Activated B cell treated with CpG ODN at 0.5 μM for 24 hours (primary cell): Measurements from ENCODE around the gene SLC10A7. TPM values are rescaled to one million over a fixed set of nuclear protein-coding genes. Genes with fewer than 3 reads are reported as not detected.

ENCODE experiments used
- ATAC-seq: fragments of 200-7000 bp; cut with Tn5 transposase; one replicate; pipeline ENCODE4 v1.10.0; 2021; ENCODE audit warnings: low read depth, mild to moderate bottlenecking, moderate library complexity
- CTCF ChIA-PET: fragments of 350-600 bp; sonication (Branson Sonifier 250); formaldehyde crosslinking; loops from one replicate; lab custom pipeline; 2021; ENCODE audit warnings: antibody characterized with exemption; lab: Charles Lee
- POLR2A ChIA-PET: fragments of 350-600 bp; sonication (Branson Sonifier 250); formaldehyde crosslinking; loops from one replicate; lab custom pipeline; 2021; ENCODE audit warnings: antibody characterized with exemption; lab: Charles Lee
- DNase-seq: peaks from one replicate; pipeline ENCODE4 v3.0.0; 2022
- H3K27ac Mint-ChIP-seq: one replicate; pipeline ENCODE4 v1.8.0; 2020; ENCODE audit warnings: mixed read lengths
- H3K27me3 Mint-ChIP-seq: one replicate; pipeline ENCODE4 v1.8.0; 2021; ENCODE audit warnings: mixed read lengths
- H3K36me3 Mint-ChIP-seq: one replicate; pipeline ENCODE4 v1.8.0; 2021; ENCODE audit warnings: low read depth, mixed read lengths
- H3K4me1 Mint-ChIP-seq: one replicate; pipeline ENCODE4 v1.8.0; 2021; ENCODE audit warnings: mixed read lengths
- H3K4me3 Mint-ChIP-seq: one replicate; pipeline ENCODE4 v1.8.0; 2020; ENCODE audit warnings: mild to moderate bottlenecking, mixed read lengths
- H3K9me3 Mint-ChIP-seq: one replicate; pipeline ENCODE4 v1.8.0; 2020; ENCODE audit warnings: mixed read lengths
- intact Hi-C: fragments of 100-400 bp; cut with micrococcal nuclease; formaldehyde crosslinking; loops from one replicate; pipeline ENCODE4 v1.15.1; 2024
- total RNA-seq: library from RNA; stranded (reverse); gene quantifications from 2 replicates; pipeline ENCODE4 v1.2.3, GENCODE V29; 2022
- TF ChIP-seq, protein P1 (sequence below): fragments of 200-600 bp; IDR thresholded peaks from one replicate; pipeline ENCODE4 v1.8.0; 2022; ENCODE audit warnings: antibody characterized with exemption, mild to moderate bottlenecking

The SLC10A7 gene
- total RNA-seq, 1 donor from 2014 or later, result 16.3 TPM

DNA sequence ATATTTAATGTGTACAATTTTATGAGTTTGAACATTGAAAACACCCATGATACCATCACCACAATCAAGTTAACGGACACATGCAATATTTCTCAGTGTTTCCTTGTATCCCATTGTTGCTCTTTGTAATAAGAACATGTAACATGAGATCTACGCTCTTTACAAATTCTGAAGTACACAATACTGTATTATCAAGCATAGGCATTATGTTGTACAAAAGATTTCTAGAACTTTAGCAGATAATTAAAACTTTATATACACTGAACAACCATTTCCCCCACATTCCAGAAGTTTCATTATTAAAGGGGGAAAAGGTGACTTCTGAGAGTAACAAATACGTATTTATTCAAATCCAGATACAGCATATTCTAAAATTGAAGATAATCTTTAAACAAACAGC is 114.5 kb downstream of the SLC10A7 start:
- Mint-ChIP-seq H3K4me3 (no peak overlapping the region), H3K27me3 (no peaks in the 10 kb centered on the region), H3K36me3 (no peaks in the 10 kb centered on the region), H3K4me1 (no peaks in the 10 kb centered on the region), H3K9me3 (no peaks in the 10 kb centered on the region), H3K27ac (no peak overlapping the region)
- intact Hi-C loops, result no loop called here
- TF ChIP-seq, protein P1, sequence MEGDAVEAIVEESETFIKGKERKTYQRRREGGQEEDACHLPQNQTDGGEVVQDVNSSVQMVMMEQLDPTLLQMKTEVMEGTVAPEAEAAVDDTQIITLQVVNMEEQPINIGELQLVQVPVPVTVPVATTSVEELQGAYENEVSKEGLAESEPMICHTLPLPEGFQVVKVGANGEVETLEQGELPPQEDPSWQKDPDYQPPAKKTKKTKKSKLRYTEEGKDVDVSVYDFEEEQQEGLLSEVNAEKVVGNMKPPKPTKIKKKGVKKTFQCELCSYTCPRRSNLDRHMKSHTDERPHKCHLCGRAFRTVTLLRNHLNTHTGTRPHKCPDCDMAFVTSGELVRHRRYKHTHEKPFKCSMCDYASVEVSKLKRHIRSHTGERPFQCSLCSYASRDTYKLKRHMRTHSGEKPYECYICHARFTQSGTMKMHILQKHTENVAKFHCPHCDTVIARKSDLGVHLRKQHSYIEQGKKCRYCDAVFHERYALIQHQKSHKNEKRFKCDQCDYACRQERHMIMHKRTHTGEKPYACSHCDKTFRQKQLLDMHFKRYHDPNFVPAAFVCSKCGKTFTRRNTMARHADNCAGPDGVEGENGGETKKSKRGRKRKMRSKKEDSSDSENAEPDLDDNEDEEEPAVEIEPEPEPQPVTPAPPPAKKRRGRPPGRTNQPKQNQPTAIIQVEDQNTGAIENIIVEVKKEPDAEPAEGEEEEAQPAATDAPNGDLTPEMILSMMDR, result no peak
- ATAC-seq (no peak), DNase-seq (no peak)
- CTCF ChIA-PET, result no interaction called here
- POLR2A ChIA-PET, result no interaction called here

DNA sequence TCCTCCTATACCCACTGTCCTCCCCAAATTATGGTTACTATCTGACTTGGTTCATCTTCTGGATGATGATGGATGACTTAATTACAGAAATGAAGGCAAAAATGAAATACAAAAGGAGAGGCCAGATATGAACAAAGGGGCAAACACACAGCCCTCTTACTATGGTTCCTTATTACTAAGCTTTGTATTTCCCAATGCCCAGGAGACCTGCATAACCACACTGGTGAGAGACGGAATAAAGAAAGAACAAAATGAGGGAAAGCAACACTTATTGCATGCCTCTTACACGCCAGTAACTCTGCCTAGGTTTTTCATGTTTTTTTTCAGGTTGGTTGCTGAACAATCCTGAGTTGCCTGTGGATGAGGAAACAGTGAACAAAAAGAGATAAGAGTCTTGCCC is 120.5 kb downstream of the SLC10A7 start:
- intact Hi-C loops, result no loop called here
- Mint-ChIP-seq H3K27ac (no peak overlapping the region), H3K4me3 (no peak overlapping the region), H3K4me1 (no peaks in the 10 kb centered on the region), H3K27me3 (no peaks in the 10 kb centered on the region), H3K36me3 (no peaks in the 10 kb centered on the region), H3K9me3 (no peaks in the 10 kb centered on the region)
- ChIA-PET POLR2A (no interaction called here), CTCF (no interaction called here)
- TF ChIP-seq, protein P1, result no peak
- DNase-seq (no peak), ATAC-seq (no peak)

DNA sequence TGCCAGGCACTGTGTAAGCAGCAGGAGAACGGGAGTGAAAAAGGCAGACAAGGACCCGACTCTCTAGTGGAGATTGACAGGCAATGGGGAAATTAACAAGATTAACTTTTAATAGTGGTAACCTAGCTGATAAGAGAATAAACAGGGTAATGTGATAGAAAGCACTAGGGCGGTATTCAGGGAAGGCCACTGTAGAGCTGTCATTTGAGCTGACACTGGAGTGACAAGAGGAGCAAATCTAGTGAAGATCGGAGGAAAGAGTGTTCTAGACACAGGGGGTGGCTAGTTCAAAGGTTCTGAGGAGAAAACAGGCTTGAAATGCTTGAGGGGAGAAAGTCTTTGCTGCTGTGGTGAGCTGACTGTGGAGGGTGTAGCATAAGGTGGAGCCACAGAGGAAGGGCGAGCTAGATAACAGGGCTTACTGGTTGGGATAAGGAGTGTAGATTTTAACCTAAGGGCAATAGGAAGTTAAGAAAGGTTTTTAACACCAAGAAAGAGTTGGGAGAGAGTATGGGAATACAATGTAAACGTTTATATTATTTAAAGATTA is 122.8 kb downstream of the SLC10A7 start:
- TF ChIP-seq, protein P1, result no peak
- POLR2A ChIA-PET, result no interaction called here

DNA sequence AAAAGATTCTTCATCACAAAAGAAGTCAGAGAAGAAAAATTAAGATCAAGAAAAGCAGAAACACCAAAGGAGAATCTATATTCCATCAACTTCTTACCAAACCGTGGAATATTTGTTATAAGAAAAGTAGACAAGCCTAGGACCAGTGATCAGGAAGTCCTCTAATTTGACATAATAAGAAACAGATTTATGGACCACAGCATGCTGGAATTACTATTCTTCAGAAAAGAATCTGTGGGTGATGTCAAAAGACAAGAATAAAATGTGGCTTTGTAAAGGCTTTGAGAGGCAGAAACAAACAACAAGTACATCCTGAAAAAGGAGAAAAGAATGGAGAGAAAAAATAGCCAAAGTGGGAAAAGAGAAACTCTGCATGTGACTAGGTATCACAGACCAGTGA is 123.3 kb downstream of the SLC10A7 start:
- H3K36me3 Mint-ChIP-seq, result no peaks in the 10 kb centered on the region
- no peak overlapping the region for H3K4me3 Mint-ChIP-seq
- no peak for ATAC-seq
- ChIA-PET CTCF (no interaction called here), POLR2A (no interaction called here)
- no peaks in the 10 kb centered on the region for H3K9me3 Mint-ChIP-seq
- H3K27ac Mint-ChIP-seq, result no peak overlapping the region
- intact Hi-C loops, result no loop called here
- TF ChIP-seq, protein P1, result no peak
- DNase-seq, result no peak
- H3K4me1 Mint-ChIP-seq, result no peaks in the 10 kb centered on the region
- H3K27me3 Mint-ChIP-seq, result no peaks in the 10 kb centered on the region

More for the DNA sequence above, 122.8 kb downstream of the SLC10A7 start:
- CTCF ChIA-PET, result no interaction called here
- ATAC-seq (no peak), DNase-seq (no peak)
- H3K36me3 Mint-ChIP-seq, result no peaks in the 10 kb centered on the region
- no peak overlapping the region for H3K27ac Mint-ChIP-seq
- intact Hi-C loops, result no loop called here
- H3K9me3 Mint-ChIP-seq, result no peaks in the 10 kb centered on the region
- H3K4me1 Mint-ChIP-seq, result no peaks in the 10 kb centered on the region
- no peaks in the 10 kb centered on the region for H3K27me3 Mint-ChIP-seq
- no peak overlapping the region for H3K4me3 Mint-ChIP-seq

DNA sequence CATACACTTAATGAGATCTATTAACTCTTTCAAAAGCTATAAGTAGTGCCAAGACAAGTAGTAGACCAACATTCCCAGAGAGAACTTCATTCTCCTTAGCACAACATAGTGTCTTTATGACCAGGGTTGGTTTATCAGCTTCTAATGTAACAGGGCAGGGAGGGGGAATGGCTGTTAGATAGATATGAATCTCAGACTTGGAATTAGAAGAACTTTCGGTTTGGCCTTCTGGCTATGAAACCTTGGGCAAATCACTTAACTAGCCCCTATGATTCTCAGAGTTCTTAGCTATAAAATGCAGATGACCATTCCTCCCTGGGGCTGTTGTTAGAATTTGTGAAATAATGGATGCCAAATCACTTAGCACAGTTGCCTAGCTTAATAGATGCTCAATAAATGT is 132.2 kb downstream of the SLC10A7 start:
- no peak overlapping the region for H3K4me3 Mint-ChIP-seq
- no peak overlapping the region for H3K27ac Mint-ChIP-seq
- DNase-seq (no peak), ATAC-seq (no peak)
- H3K9me3 Mint-ChIP-seq, result no peaks in the 10 kb centered on the region
- CTCF ChIA-PET, result no interaction called here
- no peaks in the 10 kb centered on the region for H3K27me3 Mint-ChIP-seq
- TF ChIP-seq, protein P1, result no peak
- POLR2A ChIA-PET, result no interaction called here
- intact Hi-C loops, result no loop called here
- no peaks in the 10 kb centered on the region for H3K36me3 Mint-ChIP-seq
- H3K4me1 Mint-ChIP-seq, result no peaks in the 10 kb centered on the region
